ENCODE results near the gene CDH19. TPM values are rescaled to one million over a fixed set of nuclear protein-coding genes. Genes with fewer than 3 reads are reported as not detected.

CDH19 gene
- total and polyA plus RNA-seq, 9 donors = 0.18 to 3.5 (median 1.8) TPM; not detected in 1

DNA sequence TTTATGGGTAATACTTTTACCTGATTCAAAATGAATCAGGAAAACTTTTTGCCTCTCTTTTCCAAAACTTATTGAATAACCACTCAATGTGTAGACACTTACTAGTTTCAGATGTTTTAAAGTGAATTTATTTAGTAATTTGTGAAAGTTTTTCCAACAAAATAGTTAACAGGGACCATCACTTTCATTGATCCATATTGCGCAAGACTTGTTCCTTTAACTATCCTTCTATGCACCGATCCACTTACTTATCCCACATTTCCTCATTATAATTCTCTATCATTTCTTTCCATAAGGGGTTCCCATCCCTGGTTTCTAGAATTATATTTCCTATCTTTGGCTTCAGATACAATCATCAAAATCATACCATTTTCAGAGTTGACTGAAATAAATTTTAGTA is 48.3 kb downstream of the CDH19 start:
- no peaks in the 10 kb centered on the region for H3K36me3 ChIP-seq
- H3K4me3 ChIP-seq = no peak overlapping the region
- intact Hi-C loops (cut with DNase I) = no loop called here
- TF ChIP-seq EP300 (IDR thresholded peaks at IDR 0.05) = no peak
- TF ChIP-seq, protein P1, sequence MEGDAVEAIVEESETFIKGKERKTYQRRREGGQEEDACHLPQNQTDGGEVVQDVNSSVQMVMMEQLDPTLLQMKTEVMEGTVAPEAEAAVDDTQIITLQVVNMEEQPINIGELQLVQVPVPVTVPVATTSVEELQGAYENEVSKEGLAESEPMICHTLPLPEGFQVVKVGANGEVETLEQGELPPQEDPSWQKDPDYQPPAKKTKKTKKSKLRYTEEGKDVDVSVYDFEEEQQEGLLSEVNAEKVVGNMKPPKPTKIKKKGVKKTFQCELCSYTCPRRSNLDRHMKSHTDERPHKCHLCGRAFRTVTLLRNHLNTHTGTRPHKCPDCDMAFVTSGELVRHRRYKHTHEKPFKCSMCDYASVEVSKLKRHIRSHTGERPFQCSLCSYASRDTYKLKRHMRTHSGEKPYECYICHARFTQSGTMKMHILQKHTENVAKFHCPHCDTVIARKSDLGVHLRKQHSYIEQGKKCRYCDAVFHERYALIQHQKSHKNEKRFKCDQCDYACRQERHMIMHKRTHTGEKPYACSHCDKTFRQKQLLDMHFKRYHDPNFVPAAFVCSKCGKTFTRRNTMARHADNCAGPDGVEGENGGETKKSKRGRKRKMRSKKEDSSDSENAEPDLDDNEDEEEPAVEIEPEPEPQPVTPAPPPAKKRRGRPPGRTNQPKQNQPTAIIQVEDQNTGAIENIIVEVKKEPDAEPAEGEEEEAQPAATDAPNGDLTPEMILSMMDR (IDR thresholded peaks at IDR 0.05) = no peak
- no peak for TF ChIP-seq POLR2A (IDR thresholded peaks at IDR 0.05)
- H3K27ac ChIP-seq = no peak overlapping the region
- H3K4me1 ChIP-seq (ENCODE audit: insufficient read depth) = no peaks in the 10 kb centered on the region
- 95 to 97% (median 96%) methylated on average over 2 of the region's 2 CpGs for WGBS, 3 donors
- no peak for DNase-seq
- H3K9me3 ChIP-seq = no peaks in the 10 kb centered on the region
- no peaks in the 10 kb centered on the region for H3K27me3 ChIP-seq

DNA sequence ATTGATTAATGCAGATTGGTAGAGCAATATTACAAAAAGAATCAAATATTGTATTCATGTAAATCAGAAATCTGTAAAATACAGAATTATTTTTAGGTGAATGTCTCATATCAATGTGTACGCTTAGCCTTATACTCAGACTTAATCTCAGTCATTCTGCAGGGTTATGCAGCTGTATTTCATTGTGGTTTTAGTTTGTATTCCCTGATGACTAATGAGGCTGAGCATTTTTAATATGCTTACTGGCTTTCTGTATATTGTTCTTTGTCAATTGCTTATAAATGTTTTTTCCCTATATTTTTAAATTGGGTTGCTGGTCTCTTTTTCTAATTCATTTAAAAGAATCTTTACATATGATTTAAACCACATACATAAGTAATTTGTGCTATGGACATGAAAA is 50.1 kb downstream of the CDH19 start:
- TF ChIP-seq POLR2A (IDR thresholded peaks at IDR 0.05) = no peak
- TF ChIP-seq, protein P1 (IDR thresholded peaks at IDR 0.05) = no peak
- Histone ChIP-seq H3K36me3 (no peaks in the 10 kb centered on the region), H3K27me3 (no peaks in the 10 kb centered on the region), H3K4me1 (ENCODE audit: insufficient read depth) (no peaks in the 10 kb centered on the region), H3K27ac (no peak overlapping the region), H3K9me3 (no peaks in the 10 kb centered on the region), H3K4me3 (no peak overlapping the region)
- intact Hi-C loops (cut with DNase I) = no loop called here
- DNase-seq = no peak
- 74 to 76% (median 75%) methylated on average over 1 of the region's 1 CpG for whole genome bisulfite sequencing, 3 donors

DNA sequence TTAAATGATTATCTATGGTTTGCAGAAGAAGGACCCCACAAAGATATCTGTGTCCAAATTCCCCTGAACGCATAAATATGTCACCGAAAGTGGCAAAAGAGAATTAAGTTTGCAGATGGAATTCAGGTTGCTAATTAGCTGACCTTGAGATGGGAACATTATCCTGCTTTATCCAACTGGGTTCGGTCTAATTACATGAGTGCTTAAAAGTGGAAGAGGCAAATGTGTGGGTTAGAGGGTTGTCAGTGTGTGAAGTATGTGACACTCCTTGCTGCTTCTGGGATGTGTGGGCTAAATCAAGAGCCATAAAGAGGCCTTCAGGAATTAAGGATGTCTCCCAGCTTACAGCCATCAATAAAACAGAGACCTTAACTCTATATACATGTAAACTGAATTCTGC is 53.5 kb downstream of the CDH19 start:
- no peak for DNase-seq
- intact Hi-C loops (cut with DNase I) = no loop called here
- H3K36me3 ChIP-seq = no peaks in the 10 kb centered on the region
- H3K4me1 ChIP-seq (ENCODE audit: insufficient read depth) = no peaks in the 10 kb centered on the region
- no peak overlapping the region for H3K27ac ChIP-seq
- no peak overlapping the region for H3K4me3 ChIP-seq
- H3K27me3 ChIP-seq = no peaks in the 10 kb centered on the region
- TF ChIP-seq, protein P1 (IDR thresholded peaks at IDR 0.05) = no peak
- TF ChIP-seq EP300 (IDR thresholded peaks at IDR 0.05) (no peak), POLR2A (IDR thresholded peaks at IDR 0.05) (no peak)
- 31 to 38% (median 31%) methylated on average over 3 of the region's 3 CpGs for WGBS, 3 donors
- no peaks in the 10 kb centered on the region for H3K9me3 ChIP-seq

DNA sequence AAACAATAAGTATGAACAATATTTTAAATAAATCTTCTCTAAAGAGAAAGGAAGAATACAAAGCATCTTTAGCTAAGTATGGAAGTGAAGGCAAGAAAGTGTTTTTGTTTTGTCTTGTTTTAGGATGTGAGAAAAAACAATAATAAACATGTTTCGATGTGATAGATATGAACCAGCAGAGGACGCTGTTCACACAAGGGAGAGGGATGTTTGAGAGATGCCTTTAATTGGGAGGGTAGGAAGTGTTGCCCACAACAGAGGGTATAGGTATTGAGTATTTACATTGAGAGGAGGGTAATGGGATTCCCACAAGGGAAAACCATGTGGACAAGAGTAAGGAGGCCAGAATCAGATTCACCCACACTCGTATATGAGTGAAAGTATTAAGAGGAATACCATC is 55.1 kb downstream of the CDH19 start:
- Histone ChIP-seq H3K27me3 (no peaks in the 10 kb centered on the region), H3K36me3 (no peaks in the 10 kb centered on the region), H3K4me1 (ENCODE audit: insufficient read depth) (no peaks in the 10 kb centered on the region), H3K9me3 (no peaks in the 10 kb centered on the region), H3K27ac (no peak overlapping the region), H3K4me3 (no peak overlapping the region)
- DNase-seq = no peak
- WGBS, 3 donors = 70 to 82% (median 78%) methylated on average over 3 of the region's 3 CpGs
- intact Hi-C loops (cut with DNase I) = no loop called here
- TF ChIP-seq POLR2A (IDR thresholded peaks at IDR 0.05) (no peak), EP300 (IDR thresholded peaks at IDR 0.05) (no peak)
- TF ChIP-seq, protein P1 (IDR thresholded peaks at IDR 0.05) = no peak

DNA sequence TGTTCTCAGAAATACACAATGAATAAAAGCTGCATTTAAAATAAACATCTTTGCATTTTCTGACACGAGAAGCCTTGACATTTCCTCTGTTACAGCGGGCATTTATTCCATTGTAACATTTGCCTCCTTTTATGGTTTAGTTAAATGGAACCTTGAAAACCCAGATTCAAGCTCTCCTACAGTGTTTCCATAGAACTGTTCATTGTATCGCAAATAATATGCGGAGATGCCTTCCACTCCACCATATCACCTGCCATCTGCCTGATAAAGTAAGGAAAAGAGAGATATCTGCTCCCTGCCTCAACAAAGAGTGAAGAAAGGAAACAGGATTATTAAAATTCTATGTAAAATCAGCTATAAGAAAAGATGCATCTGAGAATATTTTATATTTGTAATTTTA is 69.8 kb downstream of the CDH19 start:
- H3K4me1 ChIP-seq (ENCODE audit: insufficient read depth) = no peaks in the 10 kb centered on the region
- H3K4me3 ChIP-seq = no peak overlapping the region
- H3K36me3 ChIP-seq = no peaks in the 10 kb centered on the region
- no peak overlapping the region for H3K27ac ChIP-seq
- 65 to 78% (median 76%) methylated on average over 4 of the region's 4 CpGs for WGBS, 3 donors
- TF ChIP-seq POLR2A (IDR thresholded peaks at IDR 0.05) (no peak), EP300 (IDR thresholded peaks at IDR 0.05) (no peak)
- TF ChIP-seq, protein P1 (IDR thresholded peaks at IDR 0.05) = no peak
- DNase-seq = no peak
- intact Hi-C loops (cut with DNase I) = no loop called here
- no peaks in the 10 kb centered on the region for H3K9me3 ChIP-seq
- H3K27me3 ChIP-seq = no peaks in the 10 kb centered on the region
